ENCODE data around the gene UBA7.

Gene UBA7
- total RNA-seq: 136 to 182 (median 140) reads per million in 3 donors

GRCh38 chr3:49813497-49814174 is at the start of gene UBA7:
Gene UBA7 (minus strand): TSS chr3:49813953. CDS start chr3:49813787, 166 bp downstream.
- no peaks in the 10 kb centered on the region for H3K27me3 ChIP-seq (replicated peaks; ENCODE audit: control insufficient read depth, insufficient read depth, low read length, poor library complexity, severe bottlenecking)
- DNase-seq: peak in 1 of 3 donors; percentile 14
- H3K4me3 ChIP-seq (ENCODE audit: insufficient read depth, low read depth, low read length, poor library complexity, severe bottlenecking): peak within 1 kb of the TSS; percentile 62
- no peaks in the 10 kb centered on the region for H3K9me3 ChIP-seq (ENCODE audit: control insufficient read depth, low read length)
- H3K36me3 ChIP-seq (ENCODE audit: control insufficient read depth, insufficient read depth, low read length): peaks cover 31% of the 10 kb centered on the region
- peaks cover 12% of the 10 kb centered on the region for H3K4me1 ChIP-seq (ENCODE audit: control insufficient read depth, insufficient read depth, low read length, poor library complexity, severe bottlenecking)
- H3K27ac ChIP-seq (ENCODE audit: insufficient read depth, low read length, poor library complexity, severe bottlenecking): peak within 1 kb of the TSS; percentile 73

- H3K27ac ChIP-seq (ENCODE audit: insufficient read depth, low read length, poor library complexity, severe bottlenecking): no peak overlapping the region
- H3K4me1 ChIP-seq (ENCODE audit: control insufficient read depth, insufficient read depth, low read length, poor library complexity, severe bottlenecking): peaks cover 9% of the 10 kb centered on the region
- DNase-seq: no peak
- H3K4me3 ChIP-seq (ENCODE audit: insufficient read depth, low read depth, low read length, poor library complexity, severe bottlenecking): no peak overlapping the region
- no peaks in the 10 kb centered on the region for H3K9me3 ChIP-seq (ENCODE audit: control insufficient read depth, low read length)
- no peaks in the 10 kb centered on the region for H3K27me3 ChIP-seq (replicated peaks; ENCODE audit: control insufficient read depth, insufficient read depth, low read length, poor library complexity, severe bottlenecking)
- H3K36me3 ChIP-seq (ENCODE audit: control insufficient read depth, insufficient read depth, low read length): no peaks in the 10 kb centered on the region
Measured at GRCh38 chr3:49859576-49860305, 46.0 kb upstream of the UBA7 start.

- Histone ChIP-seq H3K27ac (ENCODE audit: insufficient read depth, low read length, poor library complexity, severe bottlenecking) (peak within 1 kb of the TSS; percentile 57), H3K36me3 (ENCODE audit: control insufficient read depth, insufficient read depth, low read length) (no peaks in the 10 kb centered on the region), H3K27me3 (replicated peaks; ENCODE audit: control insufficient read depth, insufficient read depth, low read length, poor library complexity, severe bottlenecking) (no peaks in the 10 kb centered on the region), H3K4me1 (ENCODE audit: control insufficient read depth, insufficient read depth, low read length, poor library complexity, severe bottlenecking) (peaks cover 9% of the 10 kb centered on the region), H3K4me3 (ENCODE audit: insufficient read depth, low read depth, low read length, poor library complexity, severe bottlenecking) (peak within 1 kb of the TSS; percentile 57), H3K9me3 (ENCODE audit: control insufficient read depth, low read length) (no peaks in the 10 kb centered on the region)
- DNase-seq: peak; percentile 87 to 90 (median 90)
Measured at GRCh38 chr3:49856181-49857005, 42.6 kb upstream of the UBA7 start, which contains the start of gene TRAIP. Gene TRAIP (minus strand): TSS chr3:49856564. CDS start chr3:49856453, 111 bp downstream.

- Histone ChIP-seq H3K4me1 (ENCODE audit: control insufficient read depth, insufficient read depth, low read length, poor library complexity, severe bottlenecking) (peaks cover 9% of the 10 kb centered on the region), H3K4me3 (ENCODE audit: insufficient read depth, low read depth, low read length, poor library complexity, severe bottlenecking) (peak overlapping the region; percentile 57), H3K9me3 (ENCODE audit: control insufficient read depth, low read length) (no peaks in the 10 kb centered on the region), H3K27me3 (replicated peaks; ENCODE audit: control insufficient read depth, insufficient read depth, low read length, poor library complexity, severe bottlenecking) (no peaks in the 10 kb centered on the region), H3K27ac (ENCODE audit: insufficient read depth, low read length, poor library complexity, severe bottlenecking) (no peak overlapping the region), H3K36me3 (ENCODE audit: control insufficient read depth, insufficient read depth, low read length) (no peaks in the 10 kb centered on the region)
- DNase-seq: no peak
Measured at GRCh38 chr3:49855662-49856061, 41.9 kb upstream of the UBA7 start.

GRCh38 chr3:49845694-49846093 is 31.9 kb upstream of the UBA7 start:
- Histone ChIP-seq H3K4me1 (ENCODE audit: control insufficient read depth, insufficient read depth, low read length, poor library complexity, severe bottlenecking) (no peaks in the 10 kb centered on the region), H3K36me3 (ENCODE audit: control insufficient read depth, insufficient read depth, low read length) (no peaks in the 10 kb centered on the region), H3K27me3 (replicated peaks; ENCODE audit: control insufficient read depth, insufficient read depth, low read length, poor library complexity, severe bottlenecking) (no peaks in the 10 kb centered on the region), H3K4me3 (ENCODE audit: insufficient read depth, low read depth, low read length, poor library complexity, severe bottlenecking) (no peak overlapping the region), H3K9me3 (ENCODE audit: control insufficient read depth, low read length) (no peaks in the 10 kb centered on the region), H3K27ac (ENCODE audit: insufficient read depth, low read length, poor library complexity, severe bottlenecking) (no peak overlapping the region)
- no peak for DNase-seq

GRCh38 chr3:49844464-49845183 is 30.9 kb upstream of the UBA7 start:
- Histone ChIP-seq H3K36me3 (ENCODE audit: control insufficient read depth, insufficient read depth, low read length) (no peaks in the 10 kb centered on the region), H3K4me1 (ENCODE audit: control insufficient read depth, insufficient read depth, low read length, poor library complexity, severe bottlenecking) (no peaks in the 10 kb centered on the region), H3K9me3 (ENCODE audit: control insufficient read depth, low read length) (no peaks in the 10 kb centered on the region), H3K27ac (ENCODE audit: insufficient read depth, low read length, poor library complexity, severe bottlenecking) (no peak overlapping the region), H3K27me3 (replicated peaks; ENCODE audit: control insufficient read depth, insufficient read depth, low read length, poor library complexity, severe bottlenecking) (no peaks in the 10 kb centered on the region), H3K4me3 (ENCODE audit: insufficient read depth, low read depth, low read length, poor library complexity, severe bottlenecking) (no peak overlapping the region)
- no peak for DNase-seq

GRCh38 chr3:49842843-49843517 is 29.2 kb upstream of the UBA7 start:
- Histone ChIP-seq H3K27ac (ENCODE audit: insufficient read depth, low read length, poor library complexity, severe bottlenecking) (no peak overlapping the region), H3K4me1 (ENCODE audit: control insufficient read depth, insufficient read depth, low read length, poor library complexity, severe bottlenecking) (no peaks in the 10 kb centered on the region), H3K27me3 (replicated peaks; ENCODE audit: control insufficient read depth, insufficient read depth, low read length, poor library complexity, severe bottlenecking) (no peaks in the 10 kb centered on the region), H3K36me3 (ENCODE audit: control insufficient read depth, insufficient read depth, low read length) (no peaks in the 10 kb centered on the region), H3K9me3 (ENCODE audit: control insufficient read depth, low read length) (no peaks in the 10 kb centered on the region), H3K4me3 (ENCODE audit: insufficient read depth, low read depth, low read length, poor library complexity, severe bottlenecking) (no peak overlapping the region)
- no peak for DNase-seq

GRCh38 chr3:49841806-49842205 is 28.1 kb upstream of the UBA7 start:
- Histone ChIP-seq H3K27ac (ENCODE audit: insufficient read depth, low read length, poor library complexity, severe bottlenecking) (no peak overlapping the region), H3K9me3 (ENCODE audit: control insufficient read depth, low read length) (no peaks in the 10 kb centered on the region), H3K4me3 (ENCODE audit: insufficient read depth, low read depth, low read length, poor library complexity, severe bottlenecking) (no peak overlapping the region), H3K4me1 (ENCODE audit: control insufficient read depth, insufficient read depth, low read length, poor library complexity, severe bottlenecking) (no peaks in the 10 kb centered on the region), H3K36me3 (ENCODE audit: control insufficient read depth, insufficient read depth, low read length) (no peaks in the 10 kb centered on the region), H3K27me3 (replicated peaks; ENCODE audit: control insufficient read depth, insufficient read depth, low read length, poor library complexity, severe bottlenecking) (no peaks in the 10 kb centered on the region)
- DNase-seq: no peak

GRCh38 chr3:49841126-49841696 is 27.5 kb upstream of the UBA7 start:
- no peaks in the 10 kb centered on the region for H3K27me3 ChIP-seq (replicated peaks; ENCODE audit: control insufficient read depth, insufficient read depth, low read length, poor library complexity, severe bottlenecking)
- H3K4me1 ChIP-seq (ENCODE audit: control insufficient read depth, insufficient read depth, low read length, poor library complexity, severe bottlenecking): no peaks in the 10 kb centered on the region
- H3K27ac ChIP-seq (ENCODE audit: insufficient read depth, low read length, poor library complexity, severe bottlenecking): no peak overlapping the region
- H3K36me3 ChIP-seq (ENCODE audit: control insufficient read depth, insufficient read depth, low read length): no peaks in the 10 kb centered on the region
- no peak overlapping the region for H3K4me3 ChIP-seq (ENCODE audit: insufficient read depth, low read depth, low read length, poor library complexity, severe bottlenecking)
- no peaks in the 10 kb centered on the region for H3K9me3 ChIP-seq (ENCODE audit: control insufficient read depth, low read length)
- DNase-seq: no peak
